C4-2B (cell line): ENCODE data around the gene DCTN3.

Experiments
- ZFX ChIP-seq: fragments of 450-650 bp; IDR thresholded peaks from 2 replicates; pipeline ENCODE4 v1.6.1; 2017
- TF ChIP-seq, protein P1 (sequence below): fragments of 450-650 bp; conservative IDR thresholded peaks from 2 replicates; pipeline ENCODE4 v1.5.1; 2017; ENCODE audit warnings: mild to moderate bottlenecking

DNA sequence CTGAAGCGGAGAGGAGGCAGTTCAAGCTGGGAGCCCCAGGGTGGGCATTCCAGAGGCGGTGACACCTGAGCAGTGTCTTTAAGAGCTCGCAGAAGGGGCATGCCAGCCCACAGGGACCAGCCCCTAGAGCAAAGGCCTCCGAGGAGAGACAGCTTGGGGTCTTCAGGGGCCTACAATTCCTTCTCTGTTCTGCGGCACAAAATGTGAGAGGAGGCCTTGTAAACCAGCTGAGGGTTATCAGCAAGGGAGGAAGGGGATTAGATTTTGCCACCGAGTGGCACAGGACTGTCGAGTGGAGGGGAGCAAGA, 17.8 kb upstream of the DCTN3 start:
- TF ChIP-seq, protein P1, sequence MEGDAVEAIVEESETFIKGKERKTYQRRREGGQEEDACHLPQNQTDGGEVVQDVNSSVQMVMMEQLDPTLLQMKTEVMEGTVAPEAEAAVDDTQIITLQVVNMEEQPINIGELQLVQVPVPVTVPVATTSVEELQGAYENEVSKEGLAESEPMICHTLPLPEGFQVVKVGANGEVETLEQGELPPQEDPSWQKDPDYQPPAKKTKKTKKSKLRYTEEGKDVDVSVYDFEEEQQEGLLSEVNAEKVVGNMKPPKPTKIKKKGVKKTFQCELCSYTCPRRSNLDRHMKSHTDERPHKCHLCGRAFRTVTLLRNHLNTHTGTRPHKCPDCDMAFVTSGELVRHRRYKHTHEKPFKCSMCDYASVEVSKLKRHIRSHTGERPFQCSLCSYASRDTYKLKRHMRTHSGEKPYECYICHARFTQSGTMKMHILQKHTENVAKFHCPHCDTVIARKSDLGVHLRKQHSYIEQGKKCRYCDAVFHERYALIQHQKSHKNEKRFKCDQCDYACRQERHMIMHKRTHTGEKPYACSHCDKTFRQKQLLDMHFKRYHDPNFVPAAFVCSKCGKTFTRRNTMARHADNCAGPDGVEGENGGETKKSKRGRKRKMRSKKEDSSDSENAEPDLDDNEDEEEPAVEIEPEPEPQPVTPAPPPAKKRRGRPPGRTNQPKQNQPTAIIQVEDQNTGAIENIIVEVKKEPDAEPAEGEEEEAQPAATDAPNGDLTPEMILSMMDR = no peak
- TF ChIP-seq ZFX = no peak
